Measurements from ENCODE around the gene TOP2A.
"Not testable (repeated sequence)": the region's sequence is repeated elsewhere in the genome, so short reads cannot be mapped to it uniquely, and the experiment has no call there.

DNA sequence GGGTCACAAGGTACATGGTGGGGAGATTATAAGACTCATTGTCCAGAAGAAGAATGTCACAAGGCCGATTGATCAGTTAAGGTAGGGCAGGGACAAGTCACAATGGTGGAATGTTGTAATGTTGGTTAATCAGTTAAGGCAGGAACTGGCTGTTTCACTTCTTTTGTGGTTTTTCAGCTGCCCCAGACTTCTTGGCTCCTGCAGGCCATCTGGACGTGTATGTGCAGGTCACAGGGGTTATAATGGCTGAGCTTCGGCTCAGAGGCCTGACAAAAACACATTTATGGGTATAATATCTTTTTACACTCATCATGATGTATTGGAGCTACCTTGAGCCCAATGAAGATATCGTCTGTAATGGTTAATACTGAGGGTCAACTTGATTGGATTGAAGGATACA lies 45.1 kb downstream of the TOP2A start:
- not testable (repeated sequence) for TF ChIP-seq CTCF, POLR2A (IDR thresholded peaks at IDR 0.05)
